ENCODE measurements around the gene EPS15.
"Not testable (repeated sequence)": the region's sequence is repeated elsewhere in the genome, so short reads cannot be mapped to it uniquely, and the experiment has no call there.

The EPS15 gene

DNA sequence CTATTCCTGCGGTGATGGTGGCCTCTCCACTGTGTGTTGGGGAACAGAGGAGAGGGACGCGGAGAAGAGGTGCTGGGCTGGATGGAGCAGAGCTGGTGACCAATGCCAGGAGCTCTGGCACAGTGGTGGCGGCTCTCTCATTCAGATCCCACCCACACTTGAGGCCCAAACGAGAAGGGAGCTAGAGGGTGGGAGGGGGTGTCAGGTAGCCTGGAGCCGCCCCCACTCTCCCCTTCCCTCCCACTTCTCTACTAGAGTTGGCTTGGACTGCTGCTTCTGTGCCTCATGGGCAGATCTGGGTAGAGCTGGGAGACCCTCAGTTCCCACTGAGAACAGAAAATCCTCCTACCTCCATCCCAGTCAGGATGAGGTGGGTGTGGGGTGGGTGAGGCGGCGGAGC is 192.2 kb downstream of the EPS15 start:
- H3K4me3 ChIP-seq (ENCODE audit: low read depth, low read length) = no peak overlapping the region
- TF ChIP-seq, protein P1, sequence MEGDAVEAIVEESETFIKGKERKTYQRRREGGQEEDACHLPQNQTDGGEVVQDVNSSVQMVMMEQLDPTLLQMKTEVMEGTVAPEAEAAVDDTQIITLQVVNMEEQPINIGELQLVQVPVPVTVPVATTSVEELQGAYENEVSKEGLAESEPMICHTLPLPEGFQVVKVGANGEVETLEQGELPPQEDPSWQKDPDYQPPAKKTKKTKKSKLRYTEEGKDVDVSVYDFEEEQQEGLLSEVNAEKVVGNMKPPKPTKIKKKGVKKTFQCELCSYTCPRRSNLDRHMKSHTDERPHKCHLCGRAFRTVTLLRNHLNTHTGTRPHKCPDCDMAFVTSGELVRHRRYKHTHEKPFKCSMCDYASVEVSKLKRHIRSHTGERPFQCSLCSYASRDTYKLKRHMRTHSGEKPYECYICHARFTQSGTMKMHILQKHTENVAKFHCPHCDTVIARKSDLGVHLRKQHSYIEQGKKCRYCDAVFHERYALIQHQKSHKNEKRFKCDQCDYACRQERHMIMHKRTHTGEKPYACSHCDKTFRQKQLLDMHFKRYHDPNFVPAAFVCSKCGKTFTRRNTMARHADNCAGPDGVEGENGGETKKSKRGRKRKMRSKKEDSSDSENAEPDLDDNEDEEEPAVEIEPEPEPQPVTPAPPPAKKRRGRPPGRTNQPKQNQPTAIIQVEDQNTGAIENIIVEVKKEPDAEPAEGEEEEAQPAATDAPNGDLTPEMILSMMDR (IDR thresholded peaks at IDR 0.05; ENCODE audit: borderline replicate concordance, insufficient read depth, low read depth, low read length) = no peak

DNA sequence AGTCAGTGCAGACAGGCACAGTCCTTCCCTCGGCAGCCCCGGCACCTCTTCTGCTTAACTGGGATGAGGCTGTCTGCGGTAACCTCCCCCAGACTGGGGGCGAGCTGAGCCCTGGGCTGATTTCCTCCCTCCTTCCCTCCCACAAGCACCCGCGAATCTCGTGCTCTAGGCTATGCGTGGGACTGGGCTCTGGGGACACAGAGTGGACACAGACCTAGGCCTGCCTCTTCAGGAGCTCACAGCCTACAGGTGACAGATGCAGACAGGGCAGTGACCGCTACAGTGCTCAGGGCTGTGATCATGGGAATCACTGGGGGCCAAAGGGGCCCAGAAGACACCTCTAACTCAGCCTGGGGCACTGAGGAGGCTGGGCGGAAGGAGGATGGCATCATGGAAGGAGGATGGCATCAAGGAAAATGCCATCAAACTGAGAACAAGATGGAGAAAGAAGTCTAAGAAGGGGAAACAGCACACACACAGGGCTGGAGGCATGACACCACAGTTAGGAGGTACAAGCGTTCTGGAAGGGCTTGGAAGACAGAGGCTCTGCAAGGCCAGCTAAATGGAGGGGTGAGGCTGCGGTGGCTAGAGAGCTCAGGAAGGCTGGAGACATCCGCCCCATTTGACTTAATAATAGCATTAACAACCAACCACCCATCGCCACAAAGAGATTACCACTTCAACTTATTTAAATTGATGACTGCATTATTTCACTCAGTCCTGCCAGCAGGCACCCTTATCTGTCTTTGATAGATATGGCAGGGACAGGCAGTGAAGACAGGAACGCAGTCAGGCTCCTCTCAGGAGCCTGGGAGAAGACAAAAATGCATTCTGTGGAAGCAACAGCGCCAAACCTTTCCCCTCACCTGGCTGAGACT is 192.9 kb downstream of the EPS15 start:
- no peak overlapping the region for H3K4me3 ChIP-seq (ENCODE audit: low read depth, low read length)
- TF ChIP-seq, protein P1 (IDR thresholded peaks at IDR 0.05; ENCODE audit: borderline replicate concordance, insufficient read depth, low read depth, low read length) = no peak

DNA sequence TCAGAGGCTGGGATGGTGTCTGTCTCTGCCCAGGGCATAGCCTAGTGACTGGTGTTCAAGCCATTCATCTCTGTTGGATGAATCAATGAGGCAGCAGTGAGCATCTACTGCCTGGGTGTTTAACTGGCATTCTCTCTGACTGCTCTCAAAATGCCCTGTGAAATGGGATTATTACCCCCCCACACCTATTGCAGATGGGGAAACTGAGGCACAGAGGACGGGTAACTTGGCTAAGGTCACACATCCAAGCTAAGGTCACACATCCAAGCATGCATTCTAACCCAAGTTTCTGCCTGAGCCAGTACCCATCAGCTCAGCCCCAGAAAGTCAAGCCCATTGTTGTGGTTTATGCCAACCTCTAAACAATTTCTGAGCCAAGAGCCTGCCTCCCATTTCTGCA is 193.7 kb downstream of the EPS15 start:
- H3K4me3 ChIP-seq (ENCODE audit: low read depth, low read length) = no peak overlapping the region
- TF ChIP-seq, protein P1 (IDR thresholded peaks at IDR 0.05; ENCODE audit: borderline replicate concordance, insufficient read depth, low read depth, low read length) = no peak

DNA sequence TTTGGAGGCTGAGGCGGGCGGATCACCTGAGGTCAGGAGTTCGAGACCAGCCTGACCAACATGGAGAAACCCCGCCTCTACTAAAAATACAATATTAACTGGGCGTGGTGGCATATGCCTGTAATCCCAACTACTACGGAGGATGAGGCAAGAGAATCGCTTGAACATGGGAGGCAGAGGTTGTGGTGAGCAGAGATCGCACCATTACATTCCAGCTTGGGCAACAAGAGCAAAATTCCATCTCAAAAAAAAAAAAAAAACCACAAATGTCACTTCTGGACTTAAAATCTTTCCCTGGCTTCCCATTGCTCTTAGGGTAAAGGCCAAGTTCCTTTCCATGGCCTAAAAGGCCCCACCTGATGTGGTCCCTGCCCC is 194.1 kb downstream of the EPS15 start:
- not testable (repeated sequence) for H3K4me3 ChIP-seq (ENCODE audit: low read depth, low read length)

DNA sequence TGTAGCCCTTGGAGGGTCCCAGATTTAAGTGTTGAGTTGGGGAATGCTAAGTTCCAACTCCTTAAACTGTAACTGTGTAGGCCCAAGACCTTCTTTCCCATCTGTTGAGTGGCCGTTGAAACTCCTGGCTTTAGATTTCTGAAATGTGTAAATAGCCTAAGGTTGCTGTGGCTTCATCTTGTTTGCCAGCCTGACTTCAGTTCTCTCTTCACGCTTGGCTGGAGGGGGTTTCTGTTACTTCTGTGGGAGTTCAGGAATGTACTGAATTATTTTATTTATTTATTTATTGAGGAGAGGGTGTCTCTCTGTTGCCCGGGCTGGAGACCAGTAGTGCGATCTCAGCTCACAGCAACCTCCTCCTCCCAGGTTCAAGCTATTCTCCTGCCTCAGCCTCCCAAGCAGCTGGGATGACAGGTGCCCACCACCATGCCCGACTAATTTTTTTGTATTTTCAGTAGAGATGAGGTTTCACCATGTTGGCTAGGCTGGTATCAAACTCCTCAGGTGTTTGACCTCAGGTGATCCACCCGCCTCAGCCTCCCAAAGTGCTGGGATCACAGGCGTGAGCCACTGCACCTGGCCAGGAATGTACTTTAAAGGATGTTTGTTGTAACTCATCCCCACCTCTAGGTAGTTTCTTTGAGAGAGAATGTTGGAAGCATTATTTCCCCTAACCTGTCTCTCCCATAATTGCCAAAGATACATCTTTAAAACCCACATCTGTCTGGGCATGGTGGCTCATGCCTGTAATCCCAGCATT is 194.6 kb downstream of the EPS15 start:
- H3K4me3 ChIP-seq (ENCODE audit: low read depth, low read length) = no peak overlapping the region
- TF ChIP-seq, protein P1 (IDR thresholded peaks at IDR 0.05; ENCODE audit: borderline replicate concordance, insufficient read depth, low read depth, low read length) = no peak

DNA sequence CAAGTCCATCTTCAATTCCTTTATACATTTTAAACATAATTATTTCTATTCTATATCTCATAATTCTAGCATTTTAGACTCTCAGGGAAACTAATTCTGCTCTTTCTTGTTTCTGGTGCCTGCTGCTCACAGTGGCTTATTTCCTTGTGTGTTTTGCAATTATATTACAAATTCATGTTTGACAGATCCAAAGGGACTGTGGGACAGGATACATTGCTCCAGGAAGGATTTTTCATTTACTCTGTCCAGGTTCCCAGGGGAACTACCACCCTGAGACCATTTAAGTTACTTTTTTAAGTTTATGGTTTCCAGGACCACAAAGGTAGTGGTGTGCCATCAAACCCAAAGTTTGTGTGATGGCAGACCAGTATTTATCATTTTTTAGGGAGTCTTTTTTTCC is 195.3 kb downstream of the EPS15 start:
- H3K4me3 ChIP-seq (ENCODE audit: low read depth, low read length) = no peak overlapping the region
- TF ChIP-seq, protein P1 (IDR thresholded peaks at IDR 0.05; ENCODE audit: borderline replicate concordance, insufficient read depth, low read depth, low read length) = no peak

DNA sequence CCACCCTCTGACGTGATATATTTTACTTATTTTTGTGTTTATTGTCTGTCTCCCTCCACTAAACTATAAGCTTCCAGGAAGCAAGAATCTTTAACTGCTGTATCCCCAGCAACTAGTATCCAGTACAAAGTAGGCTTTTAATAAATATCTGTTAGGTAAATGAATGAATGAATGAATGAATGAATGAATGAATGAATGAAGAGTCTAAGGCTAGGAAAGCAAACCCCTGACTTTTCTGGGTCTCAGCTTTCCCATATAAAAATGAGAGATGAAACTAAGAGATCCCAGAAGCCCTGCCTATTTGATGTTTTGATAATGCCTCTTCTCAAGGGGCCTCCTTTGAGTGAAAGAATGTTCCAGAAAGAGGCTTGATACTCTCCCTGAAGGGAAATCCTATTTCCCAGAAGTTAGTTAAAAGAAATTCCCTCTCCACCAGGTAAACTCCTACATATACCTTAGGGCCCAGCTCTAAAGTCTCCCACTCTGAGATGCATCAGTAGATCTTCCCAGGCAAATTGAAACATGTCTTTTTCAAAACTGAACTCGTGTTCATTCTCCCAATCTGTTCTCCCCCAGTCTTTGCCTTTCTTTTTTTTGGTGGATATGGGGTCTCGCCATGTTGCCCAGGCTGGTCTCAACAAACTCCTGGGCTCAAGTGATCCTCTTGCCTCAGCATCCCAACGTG is 196.5 kb downstream of the EPS15 start:
- TF ChIP-seq, protein P1 (IDR thresholded peaks at IDR 0.05; ENCODE audit: borderline replicate concordance, insufficient read depth, low read depth, low read length) = no peak
- no peak overlapping the region for H3K4me3 ChIP-seq (ENCODE audit: low read depth, low read length)

All from GM12875 (cell line).